ENCODE results near the gene DNAJC19. TPM values are rescaled to one million over a fixed set of nuclear protein-coding genes. Genes with fewer than 3 reads are reported as not detected.

Gene DNAJC19
- total RNA-seq, 1 experiment from 2014 or later = 56.8 TPM

GRCh38 chr3:180962530-180962929 lies 27.0 kb downstream of the DNAJC19 start:
- no TSS peak for BruUV-seq (replicated peaks)
- Histone ChIP-seq H3K4me1 (ENCODE audit: control insufficient read depth, insufficient read depth, low read length) (no peaks in the 10 kb centered on the region), H3K4me3 (ENCODE audit: low read depth in 2 of 2, low read length in 2 of 2) (no peak overlapping the region), H3K27me3 (ENCODE audit: control insufficient read depth, insufficient read depth, low read length) (no peaks in the 10 kb centered on the region), H3K36me3 (ENCODE audit: control insufficient read depth, insufficient read depth, low read length) (peaks cover 69% of the 10 kb centered on the region), H3K9me3 (ENCODE audit: control insufficient read depth, insufficient read depth, low read depth, low read length) (no peaks in the 10 kb centered on the region), H3K27ac (ENCODE audit: low read length) (no peak overlapping the region)
- in situ Hi-C loops (cut with HindIII; ENCODE audit: low pct_unique_long_range_greater_than_20kb, low sequenced_read_pairs) (no loop called here), intact Hi-C loops (cut with micrococcal nuclease; ENCODE audit: unreplicated experiment) (no loop called here)
- POLR2A ChIA-PET = no interaction called here
- CTCF ChIA-PET = interaction anchor here (0.5 to 0.7 kb wide), 2 partner anchors 11 to 50 kb away, joined by 5 read pairs; partner anchors contain the start of gene FXR1
- DNase-seq (ENCODE audit: low read depth, low spot score) (no peak), ATAC-seq (no peak)
- no peak for TF ChIP-seq TCF7L2 (IDR thresholded peaks at IDR 0.05; ENCODE audit: low read depth, low read length)

GRCh38 chr3:180961552-180961951 lies 28.0 kb downstream of the DNAJC19 start:
- DNase-seq (ENCODE audit: low read depth, low spot score) = no peak
- Histone ChIP-seq H3K9me3 (ENCODE audit: control insufficient read depth, insufficient read depth, low read depth, low read length) (no peaks in the 10 kb centered on the region), H3K27me3 (ENCODE audit: control insufficient read depth, insufficient read depth, low read length) (no peaks in the 10 kb centered on the region), H3K4me3 (ENCODE audit: low read depth in 2 of 2, low read length in 2 of 2) (no peak overlapping the region), H3K36me3 (ENCODE audit: control insufficient read depth, insufficient read depth, low read length) (peaks cover 71% of the 10 kb centered on the region), H3K27ac (ENCODE audit: low read length) (no peak overlapping the region), H3K4me1 (ENCODE audit: control insufficient read depth, insufficient read depth, low read length) (no peaks in the 10 kb centered on the region)
- ChIA-PET POLR2A (no interaction called here), CTCF (no interaction called here)
- no peak for ATAC-seq
- intact Hi-C loops (cut with micrococcal nuclease; ENCODE audit: unreplicated experiment) (no loop called here), in situ Hi-C loops (cut with HindIII; ENCODE audit: low pct_unique_long_range_greater_than_20kb, low sequenced_read_pairs) (no loop called here)
- no peak for TF ChIP-seq SIN3A (IDR thresholded peaks at IDR 0.05; ENCODE audit: borderline replicate concordance, insufficient read depth, low read depth, low read length)
- no peak for TF ChIP-seq REST (IDR thresholded peaks at IDR 0.05; ENCODE audit: insufficient read depth in 1 of 2, low read depth in 2 of 2, low read length in 1 of 2)
- TF ChIP-seq TCF7L2 (IDR thresholded peaks at IDR 0.05; ENCODE audit: low read depth, low read length) = no peak
- no peak for TF ChIP-seq CTCF (IDR thresholded peaks at IDR 0.05)
- no peak for TF ChIP-seq POLR2AphosphoS5 (IDR thresholded peaks at IDR 0.05; ENCODE audit: low read depth, low read length)
- BruUV-seq (replicated peaks) = no TSS peak

- no peak overlapping the region for H3K4me3 ChIP-seq (ENCODE audit: low read depth in 2 of 2, low read length in 2 of 2)
- H3K27me3 ChIP-seq (ENCODE audit: control insufficient read depth, insufficient read depth, low read length) = no peaks in the 10 kb centered on the region
- intact Hi-C loops (cut with micrococcal nuclease; ENCODE audit: unreplicated experiment) (no loop called here), in situ Hi-C loops (cut with HindIII; ENCODE audit: low pct_unique_long_range_greater_than_20kb, low sequenced_read_pairs) (no loop called here)
- no peaks in the 10 kb centered on the region for H3K4me1 ChIP-seq (ENCODE audit: control insufficient read depth, insufficient read depth, low read length)
- POLR2A ChIA-PET = no interaction called here
- BruUV-seq (replicated peaks) = no TSS peak
- H3K36me3 ChIP-seq (ENCODE audit: control insufficient read depth, insufficient read depth, low read length) = peaks cover 69% of the 10 kb centered on the region
- TF ChIP-seq SIN3A (IDR thresholded peaks at IDR 0.05; ENCODE audit: borderline replicate concordance, insufficient read depth, low read depth, low read length) = no peak
- no peak for TF ChIP-seq POLR2AphosphoS5 (IDR thresholded peaks at IDR 0.05; ENCODE audit: low read depth, low read length)
- TF ChIP-seq REST (IDR thresholded peaks at IDR 0.05; ENCODE audit: insufficient read depth in 1 of 2, low read depth in 2 of 2, low read length in 1 of 2) = no peak
- TF ChIP-seq CTCF (IDR thresholded peaks at IDR 0.05) = no peak
- TF ChIP-seq TCF7L2 (IDR thresholded peaks at IDR 0.05; ENCODE audit: low read depth, low read length) = no peak
- no peak overlapping the region for H3K27ac ChIP-seq (ENCODE audit: low read length)
- ATAC-seq (no peak), DNase-seq (ENCODE audit: low read depth, low spot score) (no peak)
- H3K9me3 ChIP-seq (ENCODE audit: control insufficient read depth, insufficient read depth, low read depth, low read length) = no peaks in the 10 kb centered on the region
- CTCF ChIA-PET = no interaction called here
Observed at GRCh38 chr3:180961087-180961486, 28.4 kb downstream of the DNAJC19 start.

All from Panc1 (cell line).